Adrenal gland (tissue), 12 donors: ENCODE measurements around the gene CWC22. TPM values are rescaled to one million over a fixed set of nuclear protein-coding genes. Genes with fewer than 3 reads are reported as not detected.
A peak's percentile ranks its signal among the peaks of the same experiment; 100 is the strongest.

Experiments used
- DNase-seq, 7 donors: peaks; one replicate each; pipeline ENCODE4 v3.0.0-alpha.2; 2019 to 2020
- H3K27ac ChIP-seq, 5 donors: fragments of 200-600 bp; sonication (generic) in 4 of 5; 1 replicate in 3 of 5; 2 replicates in 2 of 5; pipeline versions ENCODE4 v1.5.1 to v1.8.0; 2016 to 2020; ENCODE audit warnings: mild to moderate bottlenecking in 1 of 5
- H3K27me3 ChIP-seq: fragments of 200-600 bp; 2 replicates; pipeline ENCODE4 v1.8.0; 2021
- H3K36me3 ChIP-seq, 2 donors: fragments of 200-600 bp; replicated peaks in 1 of 2; 1 replicate in 1 of 2; 2 replicates in 1 of 2; pipeline versions ENCODE4 v1.5.1 to v1.8.0; 2018 to 2022
- H3K4me1 ChIP-seq, 2 donors: fragments of 200-600 bp; replicated peaks in 1 of 2; 1 replicate in 1 of 2; 2 replicates in 1 of 2; pipeline versions ENCODE4 v1.5.1 to v1.8.0; 2018 to 2021
- H3K4me3 ChIP-seq, 4 donors: fragments of 200-600 bp; sonication (generic) in 3 of 4; one replicate each; pipeline ENCODE4 v1.5.1; 2016 to 2018
- H3K9me3 ChIP-seq, 3 donors: fragments of 200-600 bp; sonication (generic) in 1 of 3; replicated peaks in 1 of 3; 1 replicate in 2 of 3; 2 replicates in 1 of 3; pipeline versions ENCODE4 v1.5.1 to v1.8.0; 2016 to 2021
- POLR2A ChIP-seq, 2 donors: fragments of 450-650 bp; IDR thresholded peaks; one replicate each; pipeline ENCODE4 v1.6.1; 2017; ENCODE audit warnings: antibody characterized with exemption in 2 of 2, mild to moderate bottlenecking in 2 of 2, moderate library complexity in 1 of 2
- WGBS, 4 donors: extraction: QIAGEN DNeasy Blood & Tissue Kit in 2 of 4; methylation state at CpG; one replicate each; pipeline versions ENCODE4 v1.1.5 to v1.1.7; 2013 to 2017; 5-methylcytosine and 5-hydroxymethylcytosine counted together
- intact Hi-C, 2 donors: fragments of 100-400 bp; cut with DNase I; formaldehyde crosslinking; loops; one replicate each; pipeline versions ENCODE4 v1.14.1 to v1.15.0; 2022 to 2023
- polyA plus RNA-seq, 3 donors: library from polyadenylated mRNA; stranded (reverse); fragments of 200-250 nt in 2 of 3; fragments of 350-450 nt in 1 of 3; fragmentation: Illumina TruSeq in 1 of 3; extraction: RNeasy Lipid Tissue Mini Kit (QIAGEN cat#74804) in 1 of 3; gene quantifications; one replicate each; pipeline ENCODE4 v1.2.3, GENCODE V29; 2013 to 2014
- total RNA-seq, 9 donors: library from RNA; depleted of rRNA in 4 of 9; stranded (reverse); fragments of >200 nt in 4 of 9; fragments of 120-200 nt in 1 of 9; fragmentation: NEBNext Ultra II Directional in 1 of 9; extraction: Animal tissue kit (Norgen Biotek cat#: 25700) in 1 of 9; gene quantifications; one replicate each; pipeline versions ENCODE4 v1.1.0 to v1.2.4, GENCODE V29; 2013 to 2023
- TF ChIP-seq, protein P1 (sequence below), 6 experiments: fragments of 450-650 bp in 4 of 6; fragments of 200-600 bp in 2 of 6; sonication (generic) in 1 of 6; IDR thresholded peaks; 1 replicate in 5 of 6; 2 replicates in 1 of 6; pipeline versions ENCODE4 v1.5.1 to v1.8.0; 2016 to 2021; ENCODE audit warnings: antibody characterized with exemption in 6 of 6, mild to moderate bottlenecking in 2 of 6, moderate library complexity in 1 of 6
- donor health status: healthy with polysubstance abuse.
- donor health status: Bipolar disorder and iron deficiency.
- donor health status: DM: yes; HTN: yes; CAD: no.
- donor health status: DM: no; HTN: no; CAD: no.
- donor health status: DM: no; HTN: no; CAD: no.
- donor health status: DM: yes; HTN: yes; CAD: no.

Gene CWC22
- total and polyA plus RNA-seq, 12 donors, result 9.2 to 22.0 (median 14.9) TPM

DNA sequence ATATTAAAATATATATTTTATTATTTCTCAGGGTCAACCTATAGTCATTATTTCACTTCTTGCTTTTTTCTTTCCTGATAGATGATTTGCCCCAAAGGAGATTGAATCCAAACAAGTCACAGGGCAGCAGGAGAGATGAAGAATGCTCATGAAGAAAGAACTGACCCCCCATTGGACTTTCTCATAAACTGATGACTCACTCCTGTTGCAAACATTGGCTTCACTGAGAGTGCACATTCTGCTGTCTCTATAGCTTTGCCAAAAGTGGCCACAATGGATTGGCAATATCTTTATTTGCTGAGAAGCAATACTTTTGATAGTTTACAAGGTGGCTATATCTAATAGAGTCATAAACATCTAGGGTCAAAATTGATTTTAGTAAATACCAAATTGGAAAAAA, 89.8 kb downstream of the CWC22 start:
- intact Hi-C loops, result no loop called here
- Histone ChIP-seq H3K9me3 (no peaks in the 10 kb centered on the region), H3K27ac (no peak overlapping the region), H3K4me3 (no peak overlapping the region), H3K4me1 (no peaks in the 10 kb centered on the region), H3K36me3 (no peaks in the 10 kb centered on the region), H3K27me3 (no peaks in the 10 kb centered on the region)
- TF ChIP-seq, protein P1, sequence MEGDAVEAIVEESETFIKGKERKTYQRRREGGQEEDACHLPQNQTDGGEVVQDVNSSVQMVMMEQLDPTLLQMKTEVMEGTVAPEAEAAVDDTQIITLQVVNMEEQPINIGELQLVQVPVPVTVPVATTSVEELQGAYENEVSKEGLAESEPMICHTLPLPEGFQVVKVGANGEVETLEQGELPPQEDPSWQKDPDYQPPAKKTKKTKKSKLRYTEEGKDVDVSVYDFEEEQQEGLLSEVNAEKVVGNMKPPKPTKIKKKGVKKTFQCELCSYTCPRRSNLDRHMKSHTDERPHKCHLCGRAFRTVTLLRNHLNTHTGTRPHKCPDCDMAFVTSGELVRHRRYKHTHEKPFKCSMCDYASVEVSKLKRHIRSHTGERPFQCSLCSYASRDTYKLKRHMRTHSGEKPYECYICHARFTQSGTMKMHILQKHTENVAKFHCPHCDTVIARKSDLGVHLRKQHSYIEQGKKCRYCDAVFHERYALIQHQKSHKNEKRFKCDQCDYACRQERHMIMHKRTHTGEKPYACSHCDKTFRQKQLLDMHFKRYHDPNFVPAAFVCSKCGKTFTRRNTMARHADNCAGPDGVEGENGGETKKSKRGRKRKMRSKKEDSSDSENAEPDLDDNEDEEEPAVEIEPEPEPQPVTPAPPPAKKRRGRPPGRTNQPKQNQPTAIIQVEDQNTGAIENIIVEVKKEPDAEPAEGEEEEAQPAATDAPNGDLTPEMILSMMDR (IDR thresholded peaks at IDR 0.05), result no peak
- no peak for TF ChIP-seq POLR2A (IDR thresholded peaks at IDR 0.05)
- DNase-seq, result no peak

DNA sequence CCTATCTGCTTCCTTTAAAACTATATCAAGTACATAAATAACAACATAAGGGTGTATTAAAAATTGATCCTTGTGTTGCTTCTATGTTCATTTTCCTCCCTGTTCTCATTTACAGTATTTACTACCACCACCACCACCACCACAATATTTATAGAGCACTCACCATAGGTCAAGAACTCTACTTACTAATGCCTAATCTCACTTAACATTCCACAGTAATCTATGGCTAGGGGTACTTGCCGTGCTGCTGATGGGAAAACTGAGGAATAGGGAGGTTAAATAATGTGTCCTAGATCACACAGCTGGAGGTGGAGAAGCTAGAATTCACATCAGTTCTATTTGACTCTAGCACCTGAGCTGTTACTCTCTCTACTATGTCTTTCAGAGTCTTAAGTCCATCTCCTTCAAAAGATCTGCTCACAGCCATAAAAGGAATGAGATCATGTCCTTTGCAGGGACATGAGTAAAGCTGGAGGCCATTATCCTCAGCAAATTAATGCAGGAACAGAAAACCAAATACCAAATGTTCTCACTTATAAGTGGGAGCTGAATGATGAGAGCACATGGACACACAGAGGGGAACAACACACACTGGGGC, 91.6 kb downstream of the CWC22 start:
- Histone ChIP-seq H3K4me1 (no peaks in the 10 kb centered on the region), H3K27ac (no peak overlapping the region), H3K27me3 (no peaks in the 10 kb centered on the region), H3K4me3 (no peak overlapping the region), H3K36me3 (no peaks in the 10 kb centered on the region), H3K9me3 (no peaks in the 10 kb centered on the region)
- intact Hi-C loops, result no loop called here
- no peak for DNase-seq
- WGBS, 4 donors, result 87 to 93% (median 91%) methylated on average over 1 of the region's 1 CpG
- TF ChIP-seq POLR2A (IDR thresholded peaks at IDR 0.05), result no peak
- TF ChIP-seq, protein P1 (IDR thresholded peaks at IDR 0.05), result no peak

DNA sequence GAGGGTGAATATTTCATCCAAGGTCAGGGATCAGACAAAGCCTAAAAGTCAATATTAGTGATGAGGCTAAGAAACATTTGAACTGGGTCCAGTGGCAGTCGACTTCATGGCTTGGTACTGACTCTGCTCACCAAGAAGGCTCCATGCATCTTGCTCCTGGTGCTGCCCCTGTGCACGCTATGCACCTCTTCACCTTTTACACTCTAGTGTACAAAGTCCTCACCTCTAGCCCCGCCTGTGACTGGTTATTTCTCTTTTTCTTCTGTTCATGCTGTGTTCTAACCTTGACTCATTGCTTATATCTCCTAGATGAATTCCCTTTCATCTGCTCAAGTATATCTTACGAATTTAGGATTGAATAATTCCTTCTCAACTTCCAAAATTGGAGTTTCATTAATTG, 93.3 kb downstream of the CWC22 start:
- WGBS, 4 donors, result 76 to 94% (median 89%) methylated on average over 4 of the region's 4 CpGs
- Histone ChIP-seq H3K36me3 (no peaks in the 10 kb centered on the region), H3K4me3 (no peak overlapping the region), H3K4me1 (no peaks in the 10 kb centered on the region), H3K27me3 (no peaks in the 10 kb centered on the region), H3K9me3 (no peaks in the 10 kb centered on the region), H3K27ac (no peak overlapping the region)
- no peak for TF ChIP-seq POLR2A (IDR thresholded peaks at IDR 0.05)
- TF ChIP-seq, protein P1 (IDR thresholded peaks at IDR 0.05), result no peak
- DNase-seq, result no peak
- intact Hi-C loops, result no loop called here

DNA sequence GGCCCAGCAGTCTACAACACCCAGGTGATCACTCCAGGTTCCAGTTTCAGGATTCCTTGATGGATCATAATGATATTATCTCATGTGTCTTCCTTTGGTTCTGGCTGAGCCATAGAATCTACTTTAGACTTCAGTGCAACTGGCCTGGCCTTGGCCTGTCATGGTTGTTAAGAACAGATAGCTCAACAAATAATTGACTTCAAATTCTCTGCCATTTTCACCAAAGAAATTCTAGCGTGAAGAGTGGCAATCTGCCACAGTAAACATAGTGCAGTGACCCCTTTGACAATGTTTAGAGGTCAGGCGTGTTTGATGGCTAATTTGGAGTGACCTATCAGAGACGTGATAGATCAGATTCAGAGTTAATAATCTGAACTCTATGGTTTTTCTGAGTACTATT, 95.5 kb downstream of the CWC22 start:
- DNase-seq, result peak in 2 of 7 donors; percentile 17 to 20
- Histone ChIP-seq H3K27me3 (no peaks in the 10 kb centered on the region), H3K9me3 (no peaks in the 10 kb centered on the region), H3K4me3 (no peak overlapping the region), H3K36me3 (no peaks in the 10 kb centered on the region), H3K27ac (no peak overlapping the region), H3K4me1 (no peaks in the 10 kb centered on the region)
- WGBS, 4 donors, result 48 to 67% (median 61%) methylated on average over 3 of the region's 3 CpGs
- intact Hi-C loops, result no loop called here
- TF ChIP-seq POLR2A (IDR thresholded peaks at IDR 0.05), result no peak
- TF ChIP-seq, protein P1 (IDR thresholded peaks at IDR 0.05), result no peak
